H1 (cell line): ENCODE results near the gene ASS1. TPM values are rescaled to one million over a fixed set of nuclear protein-coding genes. Genes with fewer than 3 reads are reported as not detected.

Experiments
- CTCF ChIA-PET: fragments of 300-600 bp; sonication (Branson Sonifier 250); formaldehyde crosslinking; loops from one replicate; lab custom pipeline; 2021; ENCODE audit not compliant: partially characterized antibody; lab: Charles Lee
- POLR2A ChIA-PET: fragments of 300-600 bp; sonication (Branson Sonifier 250); formaldehyde crosslinking; loops from one replicate; lab custom pipeline; 2021; ENCODE audit warnings: inconsistent platforms; ENCODE audit not compliant: partially characterized antibody; lab: Charles Lee
- DNase-seq, 2 experiments: peaks; one replicate each; pipeline versions ENCODE4 v3.0.0 to v3.0.0-alpha.2; 2010 to 2022; ENCODE audit warnings: low spot score in 2 of 2, low read depth in 1 of 2, mixed read lengths in 1 of 2
- FAIRE-seq: peaks from 2 replicates; lab custom pipeline; 2011; peaks lifted over from hg19 to GRCh38; lab: Jason Lieb, UNC
- H2AFZ ChIP-seq: 2 replicates; pipeline ENCODE4 v1.8.1; 2012; ENCODE audit warnings: low read length, inconsistent platforms
- H2AK5ac ChIP-seq: 2 replicates; pipeline ENCODE4 v1.6.1; 2013; ENCODE audit warnings: low read depth, low read length
- H2BK120ac ChIP-seq: replicated peaks from 2 replicates; pipeline ENCODE3; 2013; ENCODE audit warnings: low read depth, low read length, inconsistent platforms
- H2BK12ac ChIP-seq: 2 replicates; pipeline ENCODE4 v1.6.1; 2013; ENCODE audit warnings: low read depth, low read length
- H2BK15ac ChIP-seq: 2 replicates; pipeline ENCODE4 v1.6.1; 2013; ENCODE audit warnings: low read length
- H2BK20ac ChIP-seq: 2 replicates; pipeline ENCODE4 v1.6.1; 2013; ENCODE audit warnings: low read length
- H2BK5ac ChIP-seq: 2 replicates; pipeline ENCODE4 v1.6.1; 2013; ENCODE audit warnings: low read depth, low read length
- H3K14ac ChIP-seq: 2 replicates; pipeline ENCODE4 v1.6.1; 2013; ENCODE audit warnings: inconsistent platforms; ENCODE audit not compliant: insufficient read length
- H3K18ac ChIP-seq: 2 replicates; pipeline ENCODE4 v1.6.1; 2013; ENCODE audit warnings: low read length; ENCODE audit errors: extremely low read depth
- H3K23ac ChIP-seq: 2 replicates; pipeline ENCODE4 v1.6.1; 2013; ENCODE audit warnings: inconsistent platforms; ENCODE audit not compliant: insufficient read length
- H3K23me2 ChIP-seq: 2 replicates; pipeline ENCODE4 v1.6.1; 2013; ENCODE audit warnings: low read depth, low read length
- H3K27ac ChIP-seq: 2 replicates; pipeline ENCODE4 v1.6.1; 2011; ENCODE audit warnings: low read depth, low read length, inconsistent platforms
- H3K27me3 ChIP-seq, 4 experiments: replicated peaks in 1 of 4; 1 replicate in 1 of 4; 2 replicates in 3 of 4; pipeline versions ENCODE4 v1.6.1 to v1.8.1; 2011 to 2013; ENCODE audit warnings: low read length in 3 of 4, mild to moderate bottlenecking in 3 of 4, inconsistent platforms in 2 of 4, mixed read lengths in 2 of 4, moderate library complexity in 1 of 4; ENCODE audit not compliant: control insufficient read depth in 3 of 4, insufficient read depth in 3 of 4; ENCODE audit errors: extremely low read depth in 1 of 4
- H3K36me3 ChIP-seq, 4 experiments: 2 replicates each; pipeline versions ENCODE4 v1.6.1 to v1.8.1; 2011 to 2013; ENCODE audit warnings: mild to moderate bottlenecking in 4 of 4, low read length in 3 of 4, moderate library complexity in 2 of 4, control low read depth in 1 of 4, inconsistent platforms in 1 of 4; ENCODE audit not compliant: insufficient read depth in 4 of 4, control insufficient read depth in 2 of 4
- H3K4ac ChIP-seq: replicated peaks from 2 replicates; pipeline ENCODE3; 2013; ENCODE audit warnings: low read length, low read depth, mixed read lengths, inconsistent platforms; ENCODE audit not compliant: insufficient read length
- H3K4me1 ChIP-seq, 4 experiments: replicated peaks in 1 of 4; 1 replicate in 1 of 4; 2 replicates in 3 of 4; pipeline versions ENCODE4 v1.6.1 to v1.8.1; 2011 to 2013; ENCODE audit warnings: low read length in 3 of 4, inconsistent platforms in 2 of 4, mixed read lengths in 1 of 4; ENCODE audit not compliant: insufficient read depth in 4 of 4, control insufficient read depth in 3 of 4
- H3K4me2 ChIP-seq, 2 experiments: 2 replicates each; pipeline versions ENCODE4 v1.6.1 to v1.8.1; 2011 to 2013; ENCODE audit warnings: low read depth in 2 of 2, low read length in 2 of 2, control low read depth in 1 of 2, inconsistent platforms in 1 of 2, mild to moderate bottlenecking in 1 of 2; ENCODE audit not compliant: insufficient read depth in 1 of 2
- H3K4me3 ChIP-seq, 4 experiments: fragments of 200-600, 300-600 bp in 1 of 4; sonication (generic), shearing (Covaris generic), sonication (Bioruptor Twin) in 1 of 4; 2 replicates each; pipeline versions ENCODE4 v1.5.1 to v1.8.1; 2011 to 2016; ENCODE audit warnings: low read length in 4 of 4, low read depth in 3 of 4, control low read depth in 2 of 4, inconsistent platforms in 2 of 4, mild to moderate bottlenecking in 2 of 4, mixed read lengths in 1 of 4, moderate library complexity in 1 of 4; ENCODE audit not compliant: insufficient read depth in 2 of 4; ENCODE audit errors: extremely low read depth in 1 of 4
- H3K56ac ChIP-seq: replicated peaks from 2 replicates; pipeline ENCODE3; 2013; ENCODE audit warnings: low read depth, mild to moderate bottlenecking, mixed read lengths, low read length, inconsistent platforms; ENCODE audit not compliant: insufficient read length
- H3K79me1 ChIP-seq: 2 replicates; pipeline ENCODE4 v1.6.1; 2013; ENCODE audit warnings: low read depth, low read length, control low read depth
- H3K79me2 ChIP-seq, 2 experiments: 2 replicates each; pipeline versions ENCODE4 v1.6.1 to v1.8.1; 2012 to 2013; ENCODE audit warnings: low read length in 2 of 2, mild to moderate bottlenecking in 2 of 2, inconsistent platforms in 1 of 2; ENCODE audit not compliant: insufficient read depth in 2 of 2, control insufficient read depth in 1 of 2
- H3K9ac ChIP-seq, 4 experiments: replicated peaks in 1 of 4; 1 replicate in 1 of 4; 2 replicates in 3 of 4; pipeline versions ENCODE4 v1.6.1 to v1.8.1; 2011 to 2013; ENCODE audit warnings: low read depth in 3 of 4, low read length in 3 of 4, control low read depth in 2 of 4, mild to moderate bottlenecking in 2 of 4, moderate library complexity in 2 of 4, inconsistent platforms in 1 of 4; ENCODE audit errors: extremely low read depth in 1 of 4
- H3K9me3 ChIP-seq, 2 experiments: 2 replicates each; pipeline versions ENCODE4 v1.6.1 to v1.8.1; 2012 to 2013; ENCODE audit warnings: mild to moderate bottlenecking in 2 of 2, moderate library complexity in 2 of 2, control low read depth in 1 of 2, inconsistent platforms in 1 of 2, low read depth in 1 of 2, low read length in 1 of 2, mixed read lengths in 1 of 2; ENCODE audit not compliant: insufficient read depth in 2 of 2
- H4K20me1 ChIP-seq, 2 experiments: replicated peaks in 1 of 2; 2 replicates each; pipeline versions ENCODE3 to v1.8.1; 2011 to 2013; ENCODE audit warnings: inconsistent platforms in 2 of 2, low read length in 2 of 2, mild to moderate bottlenecking in 1 of 2; ENCODE audit not compliant: insufficient read depth in 2 of 2, control insufficient read depth in 1 of 2
- H4K5ac ChIP-seq: 2 replicates; pipeline ENCODE4 v1.6.1; 2013; ENCODE audit warnings: low read length, low read depth, mixed read lengths, inconsistent platforms; ENCODE audit not compliant: insufficient read length
- H4K8ac ChIP-seq: 2 replicates; pipeline ENCODE4 v1.8.0; 2013; ENCODE audit warnings: mild to moderate bottlenecking, moderate library complexity, low read length, inconsistent platforms; ENCODE audit not compliant: insufficient read depth; ENCODE audit errors: extremely low read depth
- H4K91ac ChIP-seq: replicated peaks from 2 replicates; pipeline ENCODE3; 2013; ENCODE audit warnings: low read length, mixed read lengths, inconsistent platforms; ENCODE audit not compliant: insufficient read length
- CHD1 ChIP-seq: IDR thresholded peaks from 2 replicates; pipeline ENCODE4 v1.6.1; 2012; ENCODE audit warnings: low read depth, low read length, improper control_type of control experiment
- CREB1 ChIP-seq: IDR thresholded peaks from 2 replicates; pipeline ENCODE4 v1.6.1; 2012; ENCODE audit warnings: inconsistent platforms
- E2F6 ChIP-seq: IDR thresholded peaks from 2 replicates; pipeline ENCODE4 v1.6.1; 2012; ENCODE audit warnings: inconsistent platforms
- JUN ChIP-seq: IDR thresholded peaks from 2 replicates; pipeline ENCODE4 v1.6.1; 2011; ENCODE audit warnings: low read depth, mild to moderate bottlenecking, improper control_type of control experiment, low read length
- SRF ChIP-seq: IDR thresholded peaks from 2 replicates; pipeline ENCODE4 v1.6.1; 2011; ENCODE audit warnings: mild to moderate bottlenecking, low read depth, low read length, moderate library complexity
- TAF7 ChIP-seq: optimal IDR thresholded peaks from 2 replicates; pipeline ENCODE3; 2011; ENCODE audit warnings: low read depth, mild to moderate bottlenecking, inconsistent platforms, low read length, moderate library complexity, borderline replicate concordance
- WGBS, 2 experiments: shearing (Covaris generic) in 1 of 2; methylation state at CpG; one replicate each; pipeline versions ENCODE4 v1.1.6 to v1.1.7; 2013 to 2015; ENCODE audit warnings: low lambda C conversion rate in 2 of 2, mixed read lengths in 2 of 2, inconsistent platforms in 1 of 2, low coverage in 1 of 2, missing lambda C conversion rate in 1 of 2; ENCODE audit not compliant: insufficient replicate concordance in 2 of 2, insufficient coverage in 1 of 2, insufficient read length in 1 of 2; ENCODE audit errors: extremely low coverage in 1 of 2, missing lambda C conversion rate in 1 of 2; 5-methylcytosine and 5-hydroxymethylcytosine counted together
- polyA plus RNA-seq, 7 experiments: library from polyadenylated mRNA; depleted of rRNA in 3 of 7; stranded (reverse) in 5 of 7; unstranded in 2 of 7; fragments of >200 nt in 5 of 7; fragments of 200-250 nt in 2 of 7; gene quantifications; 1 replicate in 5 of 7; 2 replicates in 1 of 7; 4 replicates in 1 of 7; pipeline versions ENCODE4 v1.2.1 to v1.2.3, GENCODE V29; 2011 to 2013; ENCODE audit warnings: missing spikeins in 2 of 7, mixed read lengths in 2 of 7
- total RNA-seq: library from RNA; stranded (reverse); fragmentation: NEBNext Ultra II Directional; extraction: Animal tissue kit (Norgen Biotek cat#: 25700); gene quantifications from 2 replicates; pipeline ENCODE4 v1.2.1, GENCODE V29; 2021

The ASS1 gene
- total and polyA plus RNA-seq, 2 of the 8 experiments (the other 6 are each of a cell fraction or from before 2014, with no cell fraction given), result 108 to 296 TPM

- Histone ChIP-seq H3K4me1 (peaks cover 0 to 21% (median 12%) of the 10 kb centered on the region in 4 experiments; a peak in 6 of 7 replicates), H2BK120ac (no peak overlapping the region), H3K23ac (no peak overlapping the region), H3K4me2 (no peak overlapping the region), H3K9me3 (no peaks in the 10 kb centered on the region), H2BK20ac (no peak overlapping the region), H3K14ac (no peak overlapping the region), H4K20me1 (no peaks in the 10 kb centered on the region), H2AK5ac (no peak overlapping the region), H3K27ac (no peak overlapping the region), H3K79me2 (no peaks in the 10 kb centered on the region), H3K36me3 (peaks cover 0 to 14% (median 3%) of the 10 kb centered on the region in 4 experiments; a peak in 3 of 8 replicates), H2AFZ (no peak overlapping the region), H3K4ac (no peak overlapping the region), H3K56ac (no peak overlapping the region), H3K18ac (no peak overlapping the region), H3K4me3 (no peak overlapping the region), H2BK15ac (no peak overlapping the region), H3K9ac (no peak overlapping the region), H2BK5ac (no peak overlapping the region), H4K91ac (no peak overlapping the region), H3K79me1 (no peaks in the 10 kb centered on the region; the same call in 1 of the 2 replicates), H4K8ac (no peak overlapping the region), H3K23me2 (0 out of 2 replicates have a peak, but pooled peaks cover 3% of the 10 kb centered on the region), H3K27me3 (no peaks in the 10 kb centered on the region), H4K5ac (no peak overlapping the region), H2BK12ac (no peak overlapping the region)
- ChIA-PET CTCF (interaction anchor here (0.7 to 13.0 kb wide), 4 partner anchors 13 to 237 kb away, joined by 3 to 136 read pairs (median 4); no protein-coding TSS in a partner anchor), POLR2A (interaction anchor here (0.9 to 1.1 kb wide), 2 partner anchors 10 to 12 kb away, joined by 3 read pairs; no protein-coding TSS in a partner anchor)
- 85% methylated on average over 21 of the region's 21 CpGs; no CpG with 5 or more reads in 1 of the 2 experiments for WGBS, 2 experiments
- no peak for FAIRE-seq
- no peak for DNase-seq
- TF ChIP-seq TAF7 (no peak), SRF (no peak), JUN (no peak), CHD1 (no peak), CREB1 (no peak), E2F6 (no peak)
Measured at GRCh38 chr9:130476151-130476730, 31.5 kb downstream of the ASS1 start.
